ENCODE data around the gene VN1R2. TPM values are rescaled to one million over a fixed set of nuclear protein-coding genes. Genes with fewer than 3 reads are reported as not detected.
A peak's percentile ranks its signal among the peaks of the same experiment; 100 is the strongest.
"Not testable (repeated sequence)": the region's sequence is repeated elsewhere in the genome, so short reads cannot be mapped to it uniquely, and the experiment has no call there.

VN1R2 gene, protein sequence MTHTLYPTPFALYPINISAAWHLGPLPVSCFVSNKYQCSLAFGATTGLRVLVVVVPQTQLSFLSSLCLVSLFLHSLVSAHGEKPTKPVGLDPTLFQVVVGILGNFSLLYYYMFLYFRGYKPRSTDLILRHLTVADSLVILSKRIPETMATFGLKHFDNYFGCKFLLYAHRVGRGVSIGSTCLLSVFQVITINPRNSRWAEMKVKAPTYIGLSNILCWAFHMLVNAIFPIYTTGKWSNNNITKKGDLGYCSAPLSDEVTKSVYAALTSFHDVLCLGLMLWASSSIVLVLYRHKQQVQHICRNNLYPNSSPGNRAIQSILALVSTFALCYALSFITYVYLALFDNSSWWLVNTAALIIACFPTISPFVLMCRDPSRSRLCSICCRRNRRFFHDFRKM
- polyA plus RNA-seq (2012; ENCODE audit: insufficient read depth, insufficient read length, low read depth): not detected

DNA sequence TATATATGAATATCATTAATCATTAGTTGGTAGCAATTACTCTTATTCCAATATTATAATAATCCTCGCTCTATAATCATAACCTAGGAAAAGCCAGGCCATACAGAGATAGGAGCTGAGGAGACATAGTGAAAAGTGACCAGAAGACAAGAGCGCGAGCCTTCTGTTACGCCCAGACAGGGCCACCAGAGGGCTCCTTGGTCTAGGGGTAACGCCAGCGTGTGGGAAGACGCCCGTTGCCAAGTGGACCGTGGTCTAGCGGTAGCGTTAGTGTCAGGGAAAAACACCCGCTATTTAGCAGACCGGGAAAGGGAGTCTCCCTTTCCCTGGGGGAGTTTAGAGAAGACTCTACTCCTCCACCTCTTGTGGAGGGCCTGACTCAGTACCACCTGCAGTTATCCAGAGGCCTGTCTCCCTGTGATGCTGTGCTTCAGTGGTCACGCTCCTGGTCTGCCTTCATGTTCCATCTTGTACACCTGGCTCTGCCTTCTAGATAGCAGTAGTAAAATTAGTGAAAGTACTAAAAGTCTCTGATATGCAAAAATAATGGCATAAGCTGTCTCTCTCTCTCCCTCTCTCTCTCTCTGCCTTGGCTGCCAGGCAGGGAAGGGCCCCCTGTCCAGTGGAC is at the start of gene VN1R2:
VN1R2 (plus strand) TSS at position 578 of the 628 bp plus-strand sequence. CDS start 84 bp downstream, outside the sequence.
- TF ChIP-seq, protein P1, sequence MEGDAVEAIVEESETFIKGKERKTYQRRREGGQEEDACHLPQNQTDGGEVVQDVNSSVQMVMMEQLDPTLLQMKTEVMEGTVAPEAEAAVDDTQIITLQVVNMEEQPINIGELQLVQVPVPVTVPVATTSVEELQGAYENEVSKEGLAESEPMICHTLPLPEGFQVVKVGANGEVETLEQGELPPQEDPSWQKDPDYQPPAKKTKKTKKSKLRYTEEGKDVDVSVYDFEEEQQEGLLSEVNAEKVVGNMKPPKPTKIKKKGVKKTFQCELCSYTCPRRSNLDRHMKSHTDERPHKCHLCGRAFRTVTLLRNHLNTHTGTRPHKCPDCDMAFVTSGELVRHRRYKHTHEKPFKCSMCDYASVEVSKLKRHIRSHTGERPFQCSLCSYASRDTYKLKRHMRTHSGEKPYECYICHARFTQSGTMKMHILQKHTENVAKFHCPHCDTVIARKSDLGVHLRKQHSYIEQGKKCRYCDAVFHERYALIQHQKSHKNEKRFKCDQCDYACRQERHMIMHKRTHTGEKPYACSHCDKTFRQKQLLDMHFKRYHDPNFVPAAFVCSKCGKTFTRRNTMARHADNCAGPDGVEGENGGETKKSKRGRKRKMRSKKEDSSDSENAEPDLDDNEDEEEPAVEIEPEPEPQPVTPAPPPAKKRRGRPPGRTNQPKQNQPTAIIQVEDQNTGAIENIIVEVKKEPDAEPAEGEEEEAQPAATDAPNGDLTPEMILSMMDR (IDR thresholded peaks at IDR 0.05; ENCODE audit: low read depth, low read length): peak; percentile 16
- not testable (repeated sequence) for H3K36me3 ChIP-seq; H3K4me1 ChIP-seq; H3K27me3 ChIP-seq; H3K9me3 ChIP-seq; H3K4me3 ChIP-seq (ENCODE audit: low read depth, low read length)
- peak; percentile 21 for DNase-seq

DNA sequence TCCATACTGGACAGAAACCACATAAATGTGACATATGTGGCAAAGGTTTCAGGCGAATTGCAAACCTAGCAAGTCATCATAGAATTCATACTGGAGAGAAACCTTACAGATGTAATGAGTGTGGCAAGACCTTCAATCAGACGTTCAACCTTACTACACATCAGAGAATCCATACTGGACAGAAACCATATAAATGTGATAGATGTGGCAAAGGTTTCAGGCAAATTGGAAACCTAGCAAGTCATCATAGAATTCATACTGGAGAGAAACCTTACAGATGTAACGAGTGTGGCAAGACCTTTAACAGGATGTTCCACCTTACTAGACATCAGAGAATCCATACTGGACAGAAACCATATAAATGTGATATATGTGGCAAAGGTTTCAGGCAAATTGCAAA is 46.5 kb upstream of the VN1R2 start:
- H3K36me3 ChIP-seq; H3K4me3 ChIP-seq (ENCODE audit: low read depth, low read length); H3K4me1 ChIP-seq; H3K27me3 ChIP-seq; H3K9me3 ChIP-seq; DNase-seq: not testable (repeated sequence)

DNA sequence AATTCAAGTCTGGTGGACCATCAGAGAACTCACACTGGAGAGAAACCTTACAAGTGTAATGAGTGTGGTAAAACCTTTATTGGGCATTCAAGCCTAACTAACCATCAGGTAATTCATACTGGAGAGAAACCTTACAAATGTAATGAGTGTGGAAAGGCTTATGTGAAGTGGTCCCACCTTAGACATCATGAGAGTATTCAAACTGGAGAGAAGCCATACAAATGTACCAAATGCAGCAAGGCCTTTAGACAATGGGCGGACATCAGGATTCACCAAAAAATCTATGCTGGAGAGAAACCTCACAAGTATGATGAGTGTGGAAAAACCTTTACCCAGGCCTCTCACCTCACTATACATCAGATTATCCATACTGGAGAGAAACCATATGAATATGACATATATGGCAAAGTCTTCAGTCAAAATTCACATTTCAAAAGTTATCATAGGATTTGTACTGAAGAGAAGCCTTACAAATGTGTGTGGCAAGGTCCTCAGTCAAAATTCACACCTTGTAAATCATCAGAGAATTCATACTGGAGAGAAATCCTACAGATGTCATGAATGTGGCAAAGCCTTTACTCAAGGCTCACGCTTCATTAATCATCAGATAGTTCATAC is 45.3 kb upstream of the VN1R2 start:
- no peak for DNase-seq
- H3K9me3 ChIP-seq: no peaks in the 10 kb centered on the region; the same call in 1 of the 2 replicates
- H3K36me3 ChIP-seq: no peaks in the 10 kb centered on the region
- no peak overlapping the region for H3K4me3 ChIP-seq (ENCODE audit: low read depth, low read length)
- H3K4me1 ChIP-seq: no peaks in the 10 kb centered on the region
- no peaks in the 10 kb centered on the region for H3K27me3 ChIP-seq
- TF ChIP-seq, protein P1 (IDR thresholded peaks at IDR 0.05; ENCODE audit: low read depth, low read length): no peak

DNA sequence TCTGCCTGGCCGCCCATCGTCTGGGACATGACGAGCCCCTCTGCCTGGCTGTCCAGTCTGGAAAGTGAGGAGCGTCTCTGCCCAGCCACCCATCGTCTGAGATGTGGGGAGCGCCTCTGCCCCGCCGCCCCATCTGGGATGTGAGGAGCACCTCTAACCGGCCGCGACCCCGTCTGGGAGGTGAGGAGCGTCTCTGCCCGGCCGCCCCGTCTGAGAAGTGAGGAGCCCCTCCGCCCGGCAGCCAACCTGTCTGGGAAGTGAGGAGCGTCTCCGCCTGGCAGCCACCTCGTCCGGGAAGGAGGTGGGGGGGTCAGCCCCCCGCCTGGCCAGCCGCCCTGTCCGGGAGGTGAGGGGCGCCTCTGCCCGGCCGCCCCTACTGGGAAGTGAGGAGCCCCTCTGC is 35.4 kb upstream of the VN1R2 start:
- not testable (repeated sequence) for H3K4me3 ChIP-seq (ENCODE audit: low read depth, low read length); H3K4me1 ChIP-seq; H3K36me3 ChIP-seq; H3K9me3 ChIP-seq; H3K27me3 ChIP-seq; DNase-seq

DNA sequence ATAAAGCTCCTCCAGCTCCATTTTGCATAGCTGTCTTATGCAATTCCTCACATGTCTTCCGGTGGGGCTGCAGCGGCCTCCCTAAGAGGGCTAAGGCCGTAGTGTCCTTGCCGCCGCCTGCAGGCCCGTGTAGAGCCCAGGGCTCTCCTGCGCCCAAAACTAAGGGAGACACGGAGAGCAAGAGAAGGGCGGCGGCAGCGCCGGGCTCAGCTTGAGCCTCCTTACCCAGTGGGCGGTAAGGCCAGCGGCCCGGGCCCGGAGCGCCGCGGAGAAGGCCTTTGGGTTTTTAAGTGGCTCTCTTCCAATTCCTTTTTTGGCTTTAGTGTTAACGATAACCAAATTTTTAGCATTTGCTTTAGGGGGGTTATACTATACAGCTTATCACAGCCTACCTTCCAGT is 33.5 kb upstream of the VN1R2 start:
- TF ChIP-seq, protein P1 (IDR thresholded peaks at IDR 0.05; ENCODE audit: low read depth, low read length): no peak
- H3K4me3 ChIP-seq (ENCODE audit: low read depth, low read length): no peak overlapping the region
- H3K36me3 ChIP-seq: no peaks in the 10 kb centered on the region
- H3K9me3 ChIP-seq: peaks cover 3% of the 10 kb centered on the region; the same call in 1 of the 2 replicates
- no peak for DNase-seq
- H3K27me3 ChIP-seq: no peaks in the 10 kb centered on the region
- no peaks in the 10 kb centered on the region for H3K4me1 ChIP-seq

DNA sequence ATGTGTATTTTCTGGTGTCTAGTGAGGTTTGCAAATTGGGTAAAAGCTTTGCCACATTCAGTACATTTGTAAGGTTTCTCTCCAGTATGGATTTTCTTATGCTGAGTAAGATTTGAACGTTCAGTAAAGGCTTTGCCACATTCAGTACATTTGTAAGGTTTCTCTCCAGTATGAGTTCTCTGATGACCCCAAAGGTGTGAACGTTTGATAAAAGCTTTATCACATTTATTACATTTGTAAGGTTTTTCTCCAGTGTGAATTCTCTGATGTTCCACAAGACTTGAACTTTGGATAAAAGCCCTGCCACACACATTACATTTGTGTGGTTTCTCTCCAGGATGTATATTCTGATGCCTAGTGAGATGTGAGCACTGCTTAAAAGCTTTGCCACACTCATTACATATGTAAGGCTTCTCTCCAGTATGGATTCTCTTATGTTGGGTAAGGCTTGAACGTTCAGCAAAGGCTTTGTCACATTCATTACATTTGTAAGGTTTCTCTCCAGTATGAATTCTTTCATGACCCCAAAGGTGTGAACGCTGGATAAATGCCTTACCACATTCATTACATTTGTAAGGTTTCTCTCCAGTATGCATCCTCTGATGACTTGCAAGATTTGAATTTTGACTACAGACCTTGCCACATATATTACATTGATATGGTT is 20.8 kb upstream of the VN1R2 start:
- Histone ChIP-seq H3K4me3 (ENCODE audit: low read depth, low read length) (no peak overlapping the region), H3K4me1 (no peaks in the 10 kb centered on the region), H3K9me3 (peaks cover 2% of the 10 kb centered on the region), H3K27me3 (no peaks in the 10 kb centered on the region), H3K36me3 (peaks cover 17% of the 10 kb centered on the region)
- TF ChIP-seq, protein P1 (IDR thresholded peaks at IDR 0.05; ENCODE audit: low read depth, low read length): no peak
- DNase-seq: no peak
